Measurements from ENCODE around the gene C9.
"Not testable (repeated sequence)": the region's sequence is repeated elsewhere in the genome, so short reads cannot be mapped to it uniquely, and the experiment has no call there.

DNA sequence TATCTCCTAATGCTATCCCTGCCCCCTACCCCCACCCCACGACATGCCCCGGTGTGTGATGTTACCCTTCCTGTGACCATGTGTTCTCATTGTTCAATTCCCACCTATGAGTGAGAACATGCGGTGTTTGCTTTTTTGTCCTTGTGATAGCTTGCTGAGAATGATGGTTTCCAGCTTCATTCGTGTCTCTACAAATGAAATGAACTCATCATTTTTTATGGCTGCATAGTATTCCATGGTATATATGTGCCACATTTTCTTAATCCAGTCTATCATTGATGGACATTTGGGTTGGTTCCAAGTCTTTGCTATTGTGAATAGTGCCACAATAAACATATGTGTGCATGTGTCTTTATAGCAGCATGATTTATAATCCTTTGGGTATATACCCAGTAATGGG lies 88.4 kb downstream of the C9 start:
- TF ChIP-seq, protein P1, sequence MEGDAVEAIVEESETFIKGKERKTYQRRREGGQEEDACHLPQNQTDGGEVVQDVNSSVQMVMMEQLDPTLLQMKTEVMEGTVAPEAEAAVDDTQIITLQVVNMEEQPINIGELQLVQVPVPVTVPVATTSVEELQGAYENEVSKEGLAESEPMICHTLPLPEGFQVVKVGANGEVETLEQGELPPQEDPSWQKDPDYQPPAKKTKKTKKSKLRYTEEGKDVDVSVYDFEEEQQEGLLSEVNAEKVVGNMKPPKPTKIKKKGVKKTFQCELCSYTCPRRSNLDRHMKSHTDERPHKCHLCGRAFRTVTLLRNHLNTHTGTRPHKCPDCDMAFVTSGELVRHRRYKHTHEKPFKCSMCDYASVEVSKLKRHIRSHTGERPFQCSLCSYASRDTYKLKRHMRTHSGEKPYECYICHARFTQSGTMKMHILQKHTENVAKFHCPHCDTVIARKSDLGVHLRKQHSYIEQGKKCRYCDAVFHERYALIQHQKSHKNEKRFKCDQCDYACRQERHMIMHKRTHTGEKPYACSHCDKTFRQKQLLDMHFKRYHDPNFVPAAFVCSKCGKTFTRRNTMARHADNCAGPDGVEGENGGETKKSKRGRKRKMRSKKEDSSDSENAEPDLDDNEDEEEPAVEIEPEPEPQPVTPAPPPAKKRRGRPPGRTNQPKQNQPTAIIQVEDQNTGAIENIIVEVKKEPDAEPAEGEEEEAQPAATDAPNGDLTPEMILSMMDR (IDR thresholded peaks at IDR 0.05), result not testable (repeated sequence)
- not testable (repeated sequence) for TF ChIP-seq POLR2A (IDR thresholded peaks at IDR 0.05)
